ENCODE data around the gene ACO2. TPM values are rescaled to one million over a fixed set of nuclear protein-coding genes. Genes with fewer than 3 reads are reported as not detected.

Gene ACO2
- total RNA-seq, 5 donors from 2014 or later (not counting 1 experiment from before 2014, with no cell fraction given), result 72.0 to 82.2 (median 77.0) TPM

DNA sequence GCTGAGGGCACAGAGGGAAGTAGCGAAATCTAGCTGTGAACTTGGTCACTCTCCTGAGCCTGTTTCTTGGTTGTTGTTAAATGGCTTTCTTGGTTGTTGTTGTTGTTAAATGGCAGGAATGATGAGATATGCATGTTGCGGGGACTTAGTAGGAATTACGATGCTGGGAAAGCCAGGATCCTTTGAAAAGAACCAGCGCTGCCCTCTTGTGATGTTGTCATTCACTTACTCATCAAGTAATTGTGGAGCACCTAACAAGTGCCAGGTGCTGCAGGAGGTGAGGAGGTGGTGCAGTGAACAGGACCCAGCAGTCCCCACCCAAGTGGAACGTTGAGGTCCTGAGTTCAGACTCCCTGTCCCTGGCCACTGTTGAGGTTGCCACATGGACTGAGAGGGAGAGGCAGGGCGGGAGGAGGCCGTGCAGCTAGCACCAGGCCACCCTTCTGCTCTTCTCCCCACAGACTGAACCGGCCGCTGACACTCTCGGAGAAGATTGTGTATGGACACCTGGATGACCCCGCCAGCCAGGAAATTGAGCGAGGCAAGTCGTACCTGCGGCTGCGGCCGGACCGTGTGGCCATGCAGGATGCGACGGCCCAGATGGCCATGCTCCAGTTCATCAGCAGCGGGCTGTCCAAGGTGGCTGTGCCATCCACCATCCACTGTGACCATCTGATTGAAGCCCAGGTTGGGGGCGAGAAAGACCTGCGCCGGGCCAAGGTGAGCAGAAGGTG, 38.6 kb downstream of the ACO2 start:
- Mint-ChIP-seq H3K4me3 (no peak overlapping the region), H3K9me3 (no peaks in the 10 kb centered on the region), H3K36me3 (peaks cover 23% of the 10 kb centered on the region), H3K27me3 (no peaks in the 10 kb centered on the region), H3K27ac (no peak overlapping the region), H3K4me1 (no peaks in the 10 kb centered on the region)
- H3K36me3 ChIP-seq (ENCODE audit: control insufficient read depth in 2 of 2, extremely low read depth in 1 of 2, insufficient read depth in 1 of 2, low read length in 1 of 2), result peaks cover 15 to 53% of the 10 kb centered on the region in 2 donors
- POLR2A ChIA-PET, result no interaction called here
- H3K4me1 ChIP-seq (ENCODE audit: control insufficient read depth in 1 of 2, extremely low read depth in 1 of 2, insufficient read depth in 2 of 2, low read length in 2 of 2), result no peaks in the 10 kb centered on the region
- CTCF ChIA-PET, result no interaction called here
- H3K27ac ChIP-seq (ENCODE audit: low read length), result no peak overlapping the region
- over 99% methylated on average over 17 of the region's 23 CpGs for WGBS (ENCODE audit: insufficient coverage)
- H3K9me3 ChIP-seq, result no peaks in the 10 kb centered on the region
- DNase-seq, result no peak
- no peak overlapping the region for H3K4me3 ChIP-seq (ENCODE audit: control insufficient read depth in 1 of 2, extremely low read depth in 1 of 2, low read length in 1 of 2)
- no peak for ATAC-seq (replicated peaks in 1 of 4)
- H3K27me3 ChIP-seq (replicated peaks in 1 of 2; ENCODE audit: control insufficient read depth in 2 of 2, extremely low read depth in 1 of 2, insufficient read depth in 2 of 2, low read length in 1 of 2), result no peaks in the 10 kb centered on the region

DNA sequence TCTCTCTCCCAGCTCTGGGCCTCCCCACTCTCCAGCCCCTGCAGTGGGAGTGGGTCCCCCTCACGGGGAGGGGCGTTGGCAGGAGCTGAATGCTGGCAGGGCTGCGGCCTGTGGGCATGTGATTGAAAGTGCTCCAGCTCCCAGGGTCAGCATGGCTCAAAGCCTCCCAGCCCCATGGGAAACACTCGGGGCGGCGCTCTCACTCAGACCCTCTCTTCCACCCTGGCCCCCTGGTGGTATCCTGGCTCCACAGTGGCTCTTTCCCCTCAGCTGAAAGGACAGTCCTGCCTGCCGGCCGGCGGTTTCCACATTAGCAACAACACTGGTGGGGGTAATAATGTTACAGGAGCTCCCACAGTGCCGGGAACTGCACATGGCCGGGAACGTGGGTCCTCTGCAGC, 39.9 kb downstream of the ACO2 start:
- H3K27me3 ChIP-seq (replicated peaks in 1 of 2; ENCODE audit: control insufficient read depth in 2 of 2, extremely low read depth in 1 of 2, insufficient read depth in 2 of 2, low read length in 1 of 2), result no peaks in the 10 kb centered on the region
- H3K27me3 Mint-ChIP-seq, result no peaks in the 10 kb centered on the region
- H3K4me3 ChIP-seq (ENCODE audit: control insufficient read depth in 1 of 2, extremely low read depth in 1 of 2, low read length in 1 of 2), result no peak overlapping the region
- no peaks in the 10 kb centered on the region for H3K9me3 Mint-ChIP-seq
- WGBS (ENCODE audit: insufficient coverage), result 96% methylated on average over 8 of the region's 12 CpGs
- no peak overlapping the region for H3K27ac Mint-ChIP-seq
- no peaks in the 10 kb centered on the region for H3K4me1 Mint-ChIP-seq
- peaks cover 28% of the 10 kb centered on the region for H3K36me3 Mint-ChIP-seq
- ChIA-PET POLR2A (no interaction called here), CTCF (no interaction called here)
- no peak for ATAC-seq (replicated peaks in 1 of 4)
- no peak overlapping the region for H3K4me3 Mint-ChIP-seq
- no peak for DNase-seq
- no peak overlapping the region for H3K27ac ChIP-seq (ENCODE audit: low read length)
- no peaks in the 10 kb centered on the region for H3K4me1 ChIP-seq (ENCODE audit: control insufficient read depth in 1 of 2, extremely low read depth in 1 of 2, insufficient read depth in 2 of 2, low read length in 2 of 2)
- peaks cover 20 to 63% of the 10 kb centered on the region in 2 donors for H3K36me3 ChIP-seq (ENCODE audit: control insufficient read depth in 2 of 2, extremely low read depth in 1 of 2, insufficient read depth in 1 of 2, low read length in 1 of 2)
- no peaks in the 10 kb centered on the region for H3K9me3 ChIP-seq

DNA sequence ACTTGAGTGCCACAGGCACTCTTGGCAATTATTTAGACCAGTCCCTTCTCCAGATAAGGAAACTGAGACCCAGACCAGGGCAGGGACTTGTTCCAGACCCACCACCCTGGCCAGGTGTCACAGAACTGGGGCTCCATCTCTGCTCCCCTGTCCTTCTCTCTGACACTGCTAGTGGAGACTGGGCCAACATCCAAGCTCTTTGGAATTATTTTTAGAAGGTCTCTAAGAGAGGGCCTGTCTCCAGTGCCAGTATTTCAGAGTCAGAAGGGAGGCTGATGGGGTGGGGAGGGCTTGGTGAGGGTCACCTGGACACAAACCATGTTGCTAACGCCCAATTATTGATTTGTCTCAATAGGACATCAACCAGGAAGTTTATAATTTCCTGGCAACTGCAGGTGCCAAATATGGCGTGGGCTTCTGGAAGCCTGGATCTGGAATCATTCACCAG, 42.6 kb downstream of the ACO2 start:
- H3K36me3 Mint-ChIP-seq, result peaks cover 34% of the 10 kb centered on the region
- H3K4me1 Mint-ChIP-seq, result no peaks in the 10 kb centered on the region
- Histone ChIP-seq H3K27me3 (replicated peaks in 1 of 2; ENCODE audit: control insufficient read depth in 2 of 2, extremely low read depth in 1 of 2, insufficient read depth in 2 of 2, low read length in 1 of 2) (no peaks in the 10 kb centered on the region), H3K9me3 (no peaks in the 10 kb centered on the region), H3K27ac (ENCODE audit: low read length) (no peak overlapping the region), H3K4me1 (ENCODE audit: control insufficient read depth in 1 of 2, extremely low read depth in 1 of 2, insufficient read depth in 2 of 2, low read length in 2 of 2) (no peaks in the 10 kb centered on the region), H3K4me3 (ENCODE audit: control insufficient read depth in 1 of 2, extremely low read depth in 1 of 2, low read length in 1 of 2) (no peak overlapping the region), H3K36me3 (ENCODE audit: control insufficient read depth in 2 of 2, extremely low read depth in 1 of 2, insufficient read depth in 1 of 2, low read length in 1 of 2) (peaks cover 36 to 81% of the 10 kb centered on the region in 2 donors)
- no peak overlapping the region for H3K4me3 Mint-ChIP-seq
- no peaks in the 10 kb centered on the region for H3K9me3 Mint-ChIP-seq
- POLR2A ChIA-PET, result no interaction called here
- no peaks in the 10 kb centered on the region for H3K27me3 Mint-ChIP-seq
- H3K27ac Mint-ChIP-seq, result no peak overlapping the region
- CTCF ChIA-PET, result no interaction called here
- ATAC-seq (replicated peaks in 1 of 4) (no peak), DNase-seq (no peak)
- 80% methylated on average over 1 of the region's 2 CpGs for WGBS (ENCODE audit: insufficient coverage)

DNA sequence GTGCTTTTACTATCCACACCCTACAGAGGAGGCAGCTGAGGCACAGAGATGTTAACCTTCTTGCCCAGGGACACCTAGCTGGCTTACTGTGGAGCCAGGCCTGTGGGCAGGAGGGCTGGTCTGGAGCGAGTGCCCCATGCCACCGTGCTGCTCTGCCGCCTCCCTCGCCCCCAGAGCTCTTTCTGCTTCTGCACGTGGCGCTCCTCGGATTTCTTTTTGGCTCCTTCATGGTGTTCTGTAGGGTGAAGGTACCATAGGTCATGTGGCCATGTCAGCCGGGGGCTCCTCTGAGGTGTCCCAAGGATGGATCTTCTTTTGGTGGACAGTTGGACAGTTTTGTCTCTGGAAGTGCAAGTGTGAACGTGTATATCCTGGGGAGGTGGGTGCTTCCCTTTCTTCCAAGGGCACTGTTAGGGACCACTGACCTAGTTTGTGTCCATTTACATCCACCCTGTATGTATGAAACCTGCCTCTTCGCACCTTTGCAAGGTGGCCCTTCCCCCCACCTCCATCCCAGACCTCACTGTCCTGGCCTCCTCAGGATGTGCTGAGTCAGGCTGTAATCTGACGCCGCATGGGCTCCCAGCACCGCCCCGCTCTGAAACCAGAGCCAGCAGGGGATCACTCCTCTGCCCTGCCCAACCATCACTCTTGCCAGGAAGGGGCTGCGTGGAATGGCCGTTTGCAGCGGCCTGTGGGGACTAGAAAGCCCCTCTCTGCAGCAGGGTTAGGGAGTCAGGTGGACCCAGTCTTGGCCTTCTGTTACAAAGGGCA, 43.7 kb downstream of the ACO2 start:
- Mint-ChIP-seq H3K9me3 (no peaks in the 10 kb centered on the region), H3K36me3 (peaks cover 31% of the 10 kb centered on the region), H3K27ac (no peak overlapping the region), H3K4me3 (no peak overlapping the region), H3K27me3 (no peaks in the 10 kb centered on the region), H3K4me1 (no peaks in the 10 kb centered on the region)
- H3K4me1 ChIP-seq (ENCODE audit: control insufficient read depth in 1 of 2, extremely low read depth in 1 of 2, insufficient read depth in 2 of 2, low read length in 2 of 2), result no peaks in the 10 kb centered on the region
- POLR2A ChIA-PET, result no interaction called here
- H3K27ac ChIP-seq (ENCODE audit: low read length), result no peak overlapping the region
- DNase-seq, result no peak
- ATAC-seq (replicated peaks in 1 of 4), result no peak
- no peak overlapping the region for H3K4me3 ChIP-seq (ENCODE audit: control insufficient read depth in 1 of 2, extremely low read depth in 1 of 2, low read length in 1 of 2)
- 95% methylated on average over 14 of the region's 17 CpGs for WGBS (ENCODE audit: insufficient coverage)
- H3K36me3 ChIP-seq (ENCODE audit: control insufficient read depth in 2 of 2, extremely low read depth in 1 of 2, insufficient read depth in 1 of 2, low read length in 1 of 2), result peaks cover 44 to 87% of the 10 kb centered on the region in 2 donors
- CTCF ChIA-PET, result no interaction called here
- H3K27me3 ChIP-seq (replicated peaks in 1 of 2; ENCODE audit: control insufficient read depth in 2 of 2, extremely low read depth in 1 of 2, insufficient read depth in 2 of 2, low read length in 1 of 2), result no peaks in the 10 kb centered on the region
- H3K9me3 ChIP-seq, result no peaks in the 10 kb centered on the region

DNA sequence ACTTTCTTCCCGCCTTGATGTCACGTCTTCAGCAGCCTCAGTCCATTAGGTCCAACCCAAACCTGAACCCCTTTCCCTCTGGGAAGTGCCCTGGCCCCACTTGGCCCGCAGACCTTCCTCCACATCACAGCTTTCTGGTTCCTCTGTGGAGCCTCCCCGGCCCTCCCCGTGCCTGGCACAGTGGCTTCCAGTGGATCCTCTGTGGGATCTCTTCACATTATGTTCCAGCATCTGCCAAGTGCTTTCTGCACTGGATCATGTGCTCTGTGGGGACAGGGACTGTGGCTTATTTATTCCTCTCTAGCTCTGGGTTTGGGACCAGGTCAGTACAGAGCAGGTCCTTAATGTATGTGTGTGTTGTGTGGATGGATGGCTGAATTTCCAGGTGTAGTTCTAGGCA, 44.5 kb downstream of the ACO2 start:
- DNase-seq, result no peak
- no peak for ATAC-seq (replicated peaks in 1 of 4)
- no peaks in the 10 kb centered on the region for H3K4me1 Mint-ChIP-seq
- no peak overlapping the region for H3K4me3 Mint-ChIP-seq
- Histone ChIP-seq H3K4me3 (ENCODE audit: control insufficient read depth in 1 of 2, extremely low read depth in 1 of 2, low read length in 1 of 2) (no peak overlapping the region), H3K9me3 (no peaks in the 10 kb centered on the region), H3K27ac (ENCODE audit: low read length) (no peak overlapping the region), H3K4me1 (ENCODE audit: control insufficient read depth in 1 of 2, extremely low read depth in 1 of 2, insufficient read depth in 2 of 2, low read length in 2 of 2) (no peaks in the 10 kb centered on the region), H3K27me3 (replicated peaks in 1 of 2; ENCODE audit: control insufficient read depth in 2 of 2, extremely low read depth in 1 of 2, insufficient read depth in 2 of 2, low read length in 1 of 2) (no peaks in the 10 kb centered on the region), H3K36me3 (ENCODE audit: control insufficient read depth in 2 of 2, extremely low read depth in 1 of 2, insufficient read depth in 1 of 2, low read length in 1 of 2) (peaks cover 44 to 87% of the 10 kb centered on the region in 2 donors)
- H3K27ac Mint-ChIP-seq, result no peak overlapping the region
- ChIA-PET POLR2A (no interaction called here), CTCF (no interaction called here)
- H3K27me3 Mint-ChIP-seq, result no peaks in the 10 kb centered on the region
- H3K9me3 Mint-ChIP-seq, result no peaks in the 10 kb centered on the region
- H3K36me3 Mint-ChIP-seq, result peaks cover 31% of the 10 kb centered on the region
- 95% methylated on average over 4 of the region's 5 CpGs for WGBS (ENCODE audit: insufficient coverage)

DNA sequence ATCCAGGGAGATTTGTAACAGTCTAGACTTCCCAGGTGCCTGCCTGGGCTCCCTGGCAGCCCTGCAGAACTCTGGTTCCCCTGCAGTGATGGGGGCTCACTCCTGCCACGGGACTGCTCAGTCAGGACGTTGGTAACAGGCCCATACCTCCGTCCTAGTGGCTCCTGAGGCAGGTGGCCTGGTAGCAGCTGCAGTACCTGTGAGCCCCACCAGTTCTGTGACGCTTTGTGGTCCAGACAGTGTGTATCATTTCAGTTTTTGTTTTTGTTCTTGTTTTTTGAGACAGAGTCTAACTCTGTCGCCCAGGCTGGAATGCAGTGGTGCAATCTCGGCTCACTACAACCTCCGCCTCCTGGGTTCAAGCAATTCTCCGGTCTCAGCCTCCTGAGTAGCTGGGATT, 47.5 kb downstream of the ACO2 start:
- Mint-ChIP-seq H3K4me3 (no peak overlapping the region), H3K27me3 (no peaks in the 10 kb centered on the region), H3K9me3 (no peaks in the 10 kb centered on the region), H3K27ac (no peak overlapping the region), H3K36me3 (peaks cover 22% of the 10 kb centered on the region), H3K4me1 (no peaks in the 10 kb centered on the region)
- Histone ChIP-seq H3K27me3 (replicated peaks in 1 of 2; ENCODE audit: control insufficient read depth in 2 of 2, extremely low read depth in 1 of 2, insufficient read depth in 2 of 2, low read length in 1 of 2) (no peaks in the 10 kb centered on the region), H3K4me1 (ENCODE audit: control insufficient read depth in 1 of 2, extremely low read depth in 1 of 2, insufficient read depth in 2 of 2, low read length in 2 of 2) (no peaks in the 10 kb centered on the region), H3K27ac (ENCODE audit: low read length) (no peak overlapping the region), H3K9me3 (no peaks in the 10 kb centered on the region), H3K4me3 (ENCODE audit: control insufficient read depth in 1 of 2, extremely low read depth in 1 of 2, low read length in 1 of 2) (no peak overlapping the region), H3K36me3 (ENCODE audit: control insufficient read depth in 2 of 2, extremely low read depth in 1 of 2, insufficient read depth in 1 of 2, low read length in 1 of 2) (peaks cover 41 to 81% of the 10 kb centered on the region in 2 donors)
- DNase-seq (no peak), ATAC-seq (replicated peaks in 1 of 4) (no peak)
- 94% methylated on average over 8 of the region's 8 CpGs for WGBS (ENCODE audit: insufficient coverage)
- ChIA-PET POLR2A (no interaction called here), CTCF (interaction anchor here (0.5 to 2.3 kb wide), 4 partner anchors 54 to 113 kb away, joined by 5 to 9 read pairs (median 5); no protein-coding TSS in a partner anchor)

All from T-cell (primary cell).